ENCODE measurements around the gene GABRG3. TPM values are rescaled to one million over a fixed set of nuclear protein-coding genes. Genes with fewer than 3 reads are reported as not detected.

GABRG3 gene
- total RNA-seq, 3 donors from 2014 or later (not counting 1 experiment from before 2014, with no cell fraction given) = not detected

GRCh38 chr15:27448986-27449385 lies 478.0 kb downstream of the GABRG3 start:
- WGBS (ENCODE audit: insufficient coverage) = 55% methylated on average over 4 of the region's 4 CpGs
- no peak overlapping the region for H3K27ac Mint-ChIP-seq
- H3K36me3 Mint-ChIP-seq = no peaks in the 10 kb centered on the region
- intact Hi-C loops (cut with micrococcal nuclease) = no loop called here
- Histone ChIP-seq H3K9me3 (ENCODE audit: control insufficient read depth, insufficient read depth, low read length) (no peaks in the 10 kb centered on the region), H3K27me3 (ENCODE audit: control insufficient read depth, insufficient read depth, low read length) (no peaks in the 10 kb centered on the region), H3K27ac (ENCODE audit: low read length) (no peak overlapping the region), H3K36me3 (ENCODE audit: control insufficient read depth, insufficient read depth, low read length) (no peaks in the 10 kb centered on the region), H3K4me3 (ENCODE audit: low read length) (no peak overlapping the region), H3K4me1 (ENCODE audit: control insufficient read depth, insufficient read depth, low read length) (no peaks in the 10 kb centered on the region)
- DNase-seq = no peak
- no peak overlapping the region for H3K4me3 Mint-ChIP-seq
- peaks cover 13 to 16% of the 10 kb centered on the region in 2 donors for H3K9me3 Mint-ChIP-seq
- no peaks in the 10 kb centered on the region for H3K27me3 Mint-ChIP-seq (ENCODE audit: low read depth in 2 of 2)
- no peak for TF ChIP-seq CTCF (IDR thresholded peaks at IDR 0.05)
- H3K4me1 Mint-ChIP-seq = no peaks in the 10 kb centered on the region
- ATAC-seq = no peak

GRCh38 chr15:27449941-27450340 lies 479.0 kb downstream of the GABRG3 start:
- no peak overlapping the region for H3K27ac ChIP-seq (ENCODE audit: low read length)
- Mint-ChIP-seq H3K9me3 (peaks cover 15 to 16% of the 10 kb centered on the region in 2 donors), H3K27ac (no peak overlapping the region), H3K36me3 (no peaks in the 10 kb centered on the region), H3K27me3 (ENCODE audit: low read depth in 2 of 2) (no peaks in the 10 kb centered on the region), H3K4me1 (no peaks in the 10 kb centered on the region), H3K4me3 (no peak overlapping the region)
- DNase-seq (no peak), ATAC-seq (no peak)
- peaks cover under 1% of the 10 kb centered on the region for H3K9me3 ChIP-seq (ENCODE audit: control insufficient read depth, insufficient read depth, low read length)
- intact Hi-C loops (cut with micrococcal nuclease) = no loop called here
- no peaks in the 10 kb centered on the region for H3K27me3 ChIP-seq (ENCODE audit: control insufficient read depth, insufficient read depth, low read length)
- no peak for TF ChIP-seq CTCF (IDR thresholded peaks at IDR 0.05)
- no peaks in the 10 kb centered on the region for H3K4me1 ChIP-seq (ENCODE audit: control insufficient read depth, insufficient read depth, low read length)
- WGBS (ENCODE audit: insufficient coverage) = 58% methylated on average over 5 of the region's 5 CpGs
- no peak overlapping the region for H3K4me3 ChIP-seq (ENCODE audit: low read length)
- H3K36me3 ChIP-seq (ENCODE audit: control insufficient read depth, insufficient read depth, low read length) = no peaks in the 10 kb centered on the region

- peaks cover 10 to 11% of the 10 kb centered on the region in 2 donors for H3K9me3 Mint-ChIP-seq
- H3K4me1 Mint-ChIP-seq = no peaks in the 10 kb centered on the region
- intact Hi-C loops (cut with micrococcal nuclease) = no loop called here
- H3K27ac Mint-ChIP-seq = no peak overlapping the region
- no peaks in the 10 kb centered on the region for H3K36me3 ChIP-seq (ENCODE audit: control insufficient read depth, insufficient read depth, low read length)
- H3K4me1 ChIP-seq (ENCODE audit: control insufficient read depth, insufficient read depth, low read length) = no peaks in the 10 kb centered on the region
- ATAC-seq (no peak), DNase-seq (no peak)
- peaks cover 12% of the 10 kb centered on the region for H3K9me3 ChIP-seq (ENCODE audit: control insufficient read depth, insufficient read depth, low read length)
- WGBS (ENCODE audit: insufficient coverage) = 50% methylated on average over 13 of the region's 13 CpGs
- TF ChIP-seq CTCF (IDR thresholded peaks at IDR 0.05) = no peak
- H3K36me3 Mint-ChIP-seq = no peaks in the 10 kb centered on the region
- no peaks in the 10 kb centered on the region for H3K27me3 Mint-ChIP-seq (ENCODE audit: low read depth in 2 of 2)
- no peak overlapping the region for H3K4me3 ChIP-seq (ENCODE audit: low read length)
- no peak overlapping the region for H3K4me3 Mint-ChIP-seq
- H3K27me3 ChIP-seq (ENCODE audit: control insufficient read depth, insufficient read depth, low read length) = no peaks in the 10 kb centered on the region
- no peak overlapping the region for H3K27ac ChIP-seq (ENCODE audit: low read length)
These were observed 483.5 kb downstream of the GABRG3 start for GRCh38 chr15:27454281-27455075.

GRCh38 chr15:27456807-27457206 lies 485.8 kb downstream of the GABRG3 start:
- WGBS (ENCODE audit: insufficient coverage) = 87% methylated on average over 6 of the region's 6 CpGs
- H3K4me1 Mint-ChIP-seq = no peaks in the 10 kb centered on the region
- no peak overlapping the region for H3K4me3 Mint-ChIP-seq
- no peak for TF ChIP-seq CTCF (IDR thresholded peaks at IDR 0.05)
- no peak overlapping the region for H3K27ac Mint-ChIP-seq
- Histone ChIP-seq H3K4me1 (ENCODE audit: control insufficient read depth, insufficient read depth, low read length) (no peaks in the 10 kb centered on the region), H3K36me3 (ENCODE audit: control insufficient read depth, insufficient read depth, low read length) (no peaks in the 10 kb centered on the region), H3K9me3 (ENCODE audit: control insufficient read depth, insufficient read depth, low read length) (peaks cover 14% of the 10 kb centered on the region), H3K27me3 (ENCODE audit: control insufficient read depth, insufficient read depth, low read length) (no peaks in the 10 kb centered on the region), H3K27ac (ENCODE audit: low read length) (no peak overlapping the region), H3K4me3 (ENCODE audit: low read length) (no peak overlapping the region)
- no peaks in the 10 kb centered on the region for H3K27me3 Mint-ChIP-seq (ENCODE audit: low read depth in 2 of 2)
- H3K9me3 Mint-ChIP-seq = peaks cover 5 to 11% of the 10 kb centered on the region in 2 donors
- intact Hi-C loops (cut with micrococcal nuclease) = no loop called here
- ATAC-seq = no peak
- DNase-seq = no peak
- no peaks in the 10 kb centered on the region for H3K36me3 Mint-ChIP-seq
